Stomach smooth muscle (tissue), 2 donors: ENCODE results near the gene TOPAZ1.
A peak's percentile ranks its signal among the peaks of the same experiment; 100 is the strongest.
"Not testable (repeated sequence)": the region's sequence is repeated elsewhere in the genome, so short reads cannot be mapped to it uniquely, and the experiment has no call there.

Experiments used
- H3K27ac ChIP-seq: one replicate; pipeline ENCODE4 v1.7.0; 2013; ENCODE audit warnings: mild to moderate bottlenecking, low read length, inconsistent platforms
- H3K27me3 ChIP-seq, 2 donors: one replicate each; pipeline ENCODE4 v1.7.0; 2013; ENCODE audit warnings: low read length in 2 of 2; ENCODE audit not compliant: insufficient read depth in 2 of 2, control insufficient read depth in 1 of 2
- H3K36me3 ChIP-seq, 2 donors: one replicate each; pipeline ENCODE4 v1.7.0; 2013; ENCODE audit warnings: low read length in 2 of 2; ENCODE audit not compliant: control insufficient read depth in 2 of 2, insufficient read depth in 2 of 2
- H3K4me1 ChIP-seq: one replicate; pipeline ENCODE4 v1.7.0; 2013; ENCODE audit warnings: low read length; ENCODE audit not compliant: control insufficient read depth, insufficient read depth
- H3K4me3 ChIP-seq, 2 donors: one replicate each; pipeline ENCODE4 v1.7.0; 2013; ENCODE audit warnings: low read length in 2 of 2
- H3K9ac ChIP-seq, 2 donors: one replicate each; pipeline ENCODE4 v1.7.0; 2013; ENCODE audit warnings: low read length in 2 of 2, mild to moderate bottlenecking in 1 of 2
- H3K9me3 ChIP-seq, 2 donors: one replicate each; pipeline ENCODE4 v1.7.0; 2013; ENCODE audit warnings: low read length in 2 of 2; ENCODE audit not compliant: control insufficient read depth in 2 of 2
- donor health status: healthy.
- donor health status: Pancreatic carcinoma.

TOPAZ1 gene

GRCh38 chr3:44343421-44343820 lies 101.7 kb downstream of the TOPAZ1 start:
- no peaks in the 10 kb centered on the region for H3K9me3 ChIP-seq
- peaks cover 17% of the 10 kb centered on the region for H3K4me1 ChIP-seq
- H3K27ac ChIP-seq, result no peak overlapping the region
- H3K27me3 ChIP-seq, result no peaks in the 10 kb centered on the region
- H3K36me3 ChIP-seq, result no peaks in the 10 kb centered on the region
- no peak overlapping the region for H3K9ac ChIP-seq
- no peak overlapping the region for H3K4me3 ChIP-seq

- not testable (repeated sequence) for H3K4me1 ChIP-seq, H3K27me3 ChIP-seq, H3K27ac ChIP-seq, H3K36me3 ChIP-seq, H3K9ac ChIP-seq, H3K9me3 ChIP-seq, H3K4me3 ChIP-seq
Observed at GRCh38 chr3:44346590-44346989, 104.9 kb downstream of the TOPAZ1 start.

GRCh38 chr3:44348993-44349392 lies 107.3 kb downstream of the TOPAZ1 start:
- Histone ChIP-seq H3K36me3 (no peaks in the 10 kb centered on the region), H3K4me1 (peaks cover 2% of the 10 kb centered on the region)

GRCh38 chr3:44353355-44353924 lies 111.8 kb downstream of the TOPAZ1 start:
- Histone ChIP-seq H3K27me3 (no peaks in the 10 kb centered on the region), H3K9me3 (no peaks in the 10 kb centered on the region), H3K4me1 (peaks cover 8% of the 10 kb centered on the region), H3K4me3 (no peak overlapping the region), H3K27ac (no peak overlapping the region), H3K36me3 (peaks cover 0 to 1% of the 10 kb centered on the region in 2 donors), H3K9ac (no peak overlapping the region)

More at GRCh38 chr3:44348993-44349392, 107.3 kb downstream of the TOPAZ1 start:
- Histone ChIP-seq H3K9me3 (no peaks in the 10 kb centered on the region), H3K4me3 (no peak overlapping the region), H3K27me3 (no peaks in the 10 kb centered on the region), H3K9ac (no peak overlapping the region), H3K27ac (no peak overlapping the region)

GRCh38 chr3:44355362-44356033 lies 113.8 kb downstream of the TOPAZ1 start:
- H3K27me3 ChIP-seq, result no peaks in the 10 kb centered on the region
- H3K9me3 ChIP-seq, result no peaks in the 10 kb centered on the region
- no peak overlapping the region for H3K9ac ChIP-seq
- peaks cover 9% of the 10 kb centered on the region in 2 donors for H3K36me3 ChIP-seq
- H3K27ac ChIP-seq, result peak overlapping the region; percentile 50
- peaks cover 14% of the 10 kb centered on the region for H3K4me1 ChIP-seq
- H3K4me3 ChIP-seq, result no peak overlapping the region

- Histone ChIP-seq H3K4me1 (peaks cover 14% of the 10 kb centered on the region), H3K36me3 (peaks cover 9 to 11% of the 10 kb centered on the region in 2 donors), H3K9me3 (no peaks in the 10 kb centered on the region), H3K27me3 (no peaks in the 10 kb centered on the region), H3K27ac (no peak overlapping the region), H3K4me3 (no peak overlapping the region), H3K9ac (peak overlapping the region in 1 of 2 donors; percentile 9)
Observed at GRCh38 chr3:44359146-44359751, 117.6 kb downstream of the TOPAZ1 start.

GRCh38 chr3:44363591-44363990 lies 121.9 kb downstream of the TOPAZ1 start:
- Histone ChIP-seq H3K4me3 (no peak overlapping the region), H3K27me3 (no peaks in the 10 kb centered on the region), H3K36me3 (peaks cover 8 to 19% of the 10 kb centered on the region in 2 donors), H3K27ac (no peak overlapping the region), H3K4me1 (peaks cover 6% of the 10 kb centered on the region), H3K9ac (no peak overlapping the region), H3K9me3 (no peaks in the 10 kb centered on the region)

- no peak overlapping the region for H3K27ac ChIP-seq
- H3K27me3 ChIP-seq, result no peaks in the 10 kb centered on the region
- peaks cover 2 to 10% of the 10 kb centered on the region in 2 donors for H3K36me3 ChIP-seq
- H3K4me1 ChIP-seq, result no peaks in the 10 kb centered on the region
- H3K9me3 ChIP-seq, result no peaks in the 10 kb centered on the region
- H3K9ac ChIP-seq, result no peak overlapping the region
- H3K4me3 ChIP-seq, result no peak overlapping the region
Observed at GRCh38 chr3:44365952-44366351, 124.3 kb downstream of the TOPAZ1 start.

GRCh38 chr3:44375450-44375849 lies 133.8 kb downstream of the TOPAZ1 start:
- Histone ChIP-seq H3K27ac (no peak overlapping the region), H3K9ac (no peak overlapping the region), H3K4me3 (no peak overlapping the region)

More at GRCh38 chr3:44375450-44375849, 133.8 kb downstream of the TOPAZ1 start:
- Histone ChIP-seq H3K4me1 (no peaks in the 10 kb centered on the region), H3K9me3 (no peaks in the 10 kb centered on the region), H3K27me3 (no peaks in the 10 kb centered on the region), H3K36me3 (peaks cover 0 to 8% of the 10 kb centered on the region in 2 donors)
